HepG2 (cell line): ENCODE results near the gene NUB1. TPM values are rescaled to one million over a fixed set of nuclear protein-coding genes. Genes with fewer than 3 reads are reported as not detected.

Source experiments
- ATAC-seq: fragments of 200-7000 bp; cut with Tn5 transposase; 3 replicates; pipeline ENCODE4 v1.9.1; 2020; ENCODE audit warnings: mild to moderate bottlenecking, moderate library complexity
- BruUV-seq: library from RNA; stranded (reverse); fragments of 400-500 nt; replicated peaks from 2 replicates; lab custom pipeline; 2021; lab: Mats Ljungman, UMichigan
- CTCF ChIA-PET: fragments of 300-600 bp; formaldehyde crosslinking; extraction: SDS; loops from one replicate; lab custom pipeline; 2021; ENCODE audit warnings: low total read pairs, inconsistent platforms, low intra/inter-chr PET ratio; lab: Yijun Ruan, JAX
- POLR2A ChIA-PET: fragments of 350-600 bp; sonication (Branson Sonifier 250); formaldehyde crosslinking; loops from one replicate; lab custom pipeline; 2020; ENCODE audit warnings: antibody characterized with exemption, inconsistent platforms; lab: Yijun Ruan, JAX
- DNase-seq: peaks from one replicate; pipeline ENCODE4 v3.0.0-alpha.2; 2015; ENCODE audit warnings: low spot score
- FAIRE-seq: peaks from 3 replicates; lab custom pipeline; 2011; peaks lifted over from hg19 to GRCh38; lab: Jason Lieb, UNC
- H2AFZ ChIP-seq: one replicate; pipeline ENCODE4 v1.6.1; 2011; ENCODE audit warnings: low read length, inconsistent platforms
- H3K27ac ChIP-seq: fragments of 300-600 bp; 3 replicates; pipeline ENCODE4 v1.8.0; 2011; ENCODE audit warnings: mixed run types, mild to moderate bottlenecking, mixed read lengths, low read length, inconsistent platforms; ENCODE audit not compliant: insufficient read depth; ENCODE audit errors: extremely low read length
- H3K27me3 ChIP-seq, 2 experiments: fragments of 200-600 bp in 1 of 2; 2 replicates in 1 of 2; 3 replicates in 1 of 2; pipeline versions ENCODE4 v1.6.0 to v1.8.0; 2011; ENCODE audit warnings: low read length in 2 of 2, mild to moderate bottlenecking in 2 of 2, moderate library complexity in 2 of 2, inconsistent platforms in 1 of 2; ENCODE audit not compliant: insufficient read depth in 2 of 2, control insufficient read depth in 1 of 2
- H3K36me3 ChIP-seq, 2 experiments: fragments of 200-600 bp in 1 of 2; replicated peaks in 1 of 2; 2 replicates in 1 of 2; 3 replicates in 1 of 2; pipeline versions ENCODE4 v1.5.1 to v1.8.0; 2011; ENCODE audit warnings: low read length in 2 of 2, inconsistent platforms in 1 of 2; ENCODE audit not compliant: insufficient read depth in 2 of 2, control insufficient read depth in 1 of 2
- H3K4me1 ChIP-seq: 2 replicates; pipeline ENCODE4 v1.5.1; 2012; ENCODE audit warnings: low read length, inconsistent platforms; ENCODE audit not compliant: insufficient read depth
- H3K4me2 ChIP-seq: 2 replicates; pipeline ENCODE4 v1.6.0; 2011; ENCODE audit warnings: low read depth, low read length, inconsistent platforms
- H3K4me3 ChIP-seq, 3 experiments: fragments of 200-600 bp in 1 of 3; sonication (generic), shearing (Covaris generic) in 1 of 3; replicated peaks in 1 of 3; 2 replicates each; pipeline ENCODE4 v1.5.1; 2011 to 2016; ENCODE audit warnings: low read length in 3 of 3, inconsistent platforms in 2 of 3, low read depth in 2 of 3, mild to moderate bottlenecking in 2 of 3, control low read depth in 1 of 3, mixed read lengths in 1 of 3; ENCODE audit not compliant: insufficient read depth in 1 of 3
- H3K79me2 ChIP-seq: one replicate; pipeline ENCODE4 v1.6.1; 2011; ENCODE audit warnings: low read length, inconsistent platforms; ENCODE audit not compliant: insufficient read depth
- H3K9ac ChIP-seq: 2 replicates; pipeline ENCODE4 v1.6.0; 2011; ENCODE audit warnings: mild to moderate bottlenecking, low read depth, low read length, inconsistent platforms; ENCODE audit not compliant: insufficient read depth
- H3K9me3 ChIP-seq: 2 replicates; pipeline ENCODE4 v1.5.1; 2012; ENCODE audit warnings: mild to moderate bottlenecking, low read length
- H4K20me1 ChIP-seq: 2 replicates; pipeline ENCODE4 v1.6.0; 2011; ENCODE audit warnings: inconsistent platforms, mild to moderate bottlenecking, low read length, moderate library complexity; ENCODE audit not compliant: insufficient read depth
- BHLHE40 ChIP-seq: IDR thresholded peaks from 2 replicates; pipeline ENCODE4 v1.6.1; 2011; ENCODE audit warnings: low read length, improper control_type of control experiment
- BORCS8-MEF2B ChIP-seq: sonication (generic); formaldehyde crosslinking; IDR thresholded peaks from 2 replicates; pipeline ENCODE4 v1.8.0; 2022; ENCODE audit warnings: mild to moderate bottlenecking, missing genetic modification reagents
- MNT ChIP-seq: fragments of 450-650 bp; IDR thresholded peaks from 2 replicates; pipeline ENCODE4 v1.6.1; 2016
- ZNF777 ChIP-seq: sonication (generic); formaldehyde crosslinking; IDR thresholded peaks from 2 replicates; pipeline ENCODE4 v1.4.0; 2020; ENCODE audit warnings: missing genetic modification reagents
- WGBS: methylation state at CpG from one replicate; pipeline ENCODE4 v1.1.6; 2017; ENCODE audit warnings: low lambda C conversion rate; 5-methylcytosine and 5-hydroxymethylcytosine counted together
- in situ Hi-C: cut with HindIII; loops from 2 replicates; pipeline ENCODE4 v1.10.0; 2017; ENCODE audit warnings: low pct_unique_long_range_greater_than_20kb; ENCODE audit not compliant: extremely low pct_ligation_motif_present
- intact Hi-C: fragments of 100-400 bp; cut with micrococcal nuclease; formaldehyde crosslinking; loops from one replicate; pipeline ENCODE4 v1.10.0; 2022; ENCODE audit not compliant: unreplicated experiment
- polyA plus RNA-seq, 8 experiments: library from polyadenylated mRNA; depleted of rRNA in 3 of 8; stranded (reverse) in 7 of 8; unstranded in 1 of 8; fragments of >200 nt; fragmentation: Illumina TruSeq in 4 of 8; extraction: Trizol in 4 of 8; gene quantifications; 2 replicates each; pipeline versions ENCODE4 v1.2.1 to v1.2.3, GENCODE V29; 2011 to 2016; ENCODE audit warnings: low read depth in 4 of 8, missing spikeins in 1 of 8, mixed read lengths in 1 of 8; ENCODE audit not compliant: insufficient read depth in 1 of 8
- total RNA-seq, 5 experiments: library from RNA; depleted of rRNA; stranded (reverse); fragments of >200 nt; fragmentation: Illumina TruSeq; extraction: Trizol; gene quantifications; 2 replicates each; pipeline ENCODE4 v1.2.3, GENCODE V29; 2016; ENCODE audit warnings: low read depth in 1 of 5
- TF ChIP-seq, protein P1 (sequence below): sonication (generic); formaldehyde crosslinking; IDR thresholded peaks from 2 replicates; pipeline ENCODE4 v1.5.0; 2020; ENCODE audit warnings: mild to moderate bottlenecking, missing genetic modification reagents, moderate library complexity
- TF ChIP-seq, protein P2 (sequence below): sonication (generic); formaldehyde crosslinking; IDR thresholded peaks from 2 replicates; pipeline ENCODE4 v1.4.0; 2020; ENCODE audit warnings: missing genetic modification reagents, borderline replicate concordance

Gene NUB1
- total and polyA plus RNA-seq, 2 of the 13 experiments (the other 11 are each of a cell fraction or from before 2014, with no cell fraction given), result 27.1 to 37.0 TPM

- no peak for FAIRE-seq
Observed at GRCh38 chr7:151299940-151300645, 41.5 kb upstream of the NUB1 start.

More at GRCh38 chr7:151299940-151300645, 41.5 kb upstream of the NUB1 start:
- Histone ChIP-seq H3K4me1 (no peaks in the 10 kb centered on the region), H3K9me3 (no peaks in the 10 kb centered on the region), H3K9ac (no peak overlapping the region), H3K36me3 (no peaks in the 10 kb centered on the region), H2AFZ (no peak overlapping the region), H3K79me2 (no peaks in the 10 kb centered on the region), H3K27ac (no peak overlapping the region), H4K20me1 (no peaks in the 10 kb centered on the region), H3K4me2 (no peak overlapping the region), H3K4me3 (no peak overlapping the region), H3K27me3 (peaks cover 5 to 29% of the 10 kb centered on the region in 2 experiments; a peak in 3 of 5 replicates)
- in situ Hi-C loops, result loop anchor here (5.0 to 10.0 kb wide), 3 partner anchors 48 to 175 kb away; no protein-coding TSS in a partner anchor
- ChIA-PET CTCF (no interaction called here), POLR2A (no interaction called here)
- intact Hi-C loops, result loop anchor here (10.0 kb wide), 2 partner anchors 125 to 165 kb away; no protein-coding TSS in a partner anchor
- no TSS peak for BruUV-seq
- ATAC-seq, result no peak
- TF ChIP-seq, protein P1, sequence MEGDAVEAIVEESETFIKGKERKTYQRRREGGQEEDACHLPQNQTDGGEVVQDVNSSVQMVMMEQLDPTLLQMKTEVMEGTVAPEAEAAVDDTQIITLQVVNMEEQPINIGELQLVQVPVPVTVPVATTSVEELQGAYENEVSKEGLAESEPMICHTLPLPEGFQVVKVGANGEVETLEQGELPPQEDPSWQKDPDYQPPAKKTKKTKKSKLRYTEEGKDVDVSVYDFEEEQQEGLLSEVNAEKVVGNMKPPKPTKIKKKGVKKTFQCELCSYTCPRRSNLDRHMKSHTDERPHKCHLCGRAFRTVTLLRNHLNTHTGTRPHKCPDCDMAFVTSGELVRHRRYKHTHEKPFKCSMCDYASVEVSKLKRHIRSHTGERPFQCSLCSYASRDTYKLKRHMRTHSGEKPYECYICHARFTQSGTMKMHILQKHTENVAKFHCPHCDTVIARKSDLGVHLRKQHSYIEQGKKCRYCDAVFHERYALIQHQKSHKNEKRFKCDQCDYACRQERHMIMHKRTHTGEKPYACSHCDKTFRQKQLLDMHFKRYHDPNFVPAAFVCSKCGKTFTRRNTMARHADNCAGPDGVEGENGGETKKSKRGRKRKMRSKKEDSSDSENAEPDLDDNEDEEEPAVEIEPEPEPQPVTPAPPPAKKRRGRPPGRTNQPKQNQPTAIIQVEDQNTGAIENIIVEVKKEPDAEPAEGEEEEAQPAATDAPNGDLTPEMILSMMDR (CRISPR knock-in tag), result no peak
- TF ChIP-seq BHLHE40 (no peak), BORCS8-MEF2B (CRISPR knock-in tag) (no peak), MNT (peak; percentile 2; the same call in 1 of the 2 replicates), ZNF777 (no peak)
- TF ChIP-seq, protein P2, sequence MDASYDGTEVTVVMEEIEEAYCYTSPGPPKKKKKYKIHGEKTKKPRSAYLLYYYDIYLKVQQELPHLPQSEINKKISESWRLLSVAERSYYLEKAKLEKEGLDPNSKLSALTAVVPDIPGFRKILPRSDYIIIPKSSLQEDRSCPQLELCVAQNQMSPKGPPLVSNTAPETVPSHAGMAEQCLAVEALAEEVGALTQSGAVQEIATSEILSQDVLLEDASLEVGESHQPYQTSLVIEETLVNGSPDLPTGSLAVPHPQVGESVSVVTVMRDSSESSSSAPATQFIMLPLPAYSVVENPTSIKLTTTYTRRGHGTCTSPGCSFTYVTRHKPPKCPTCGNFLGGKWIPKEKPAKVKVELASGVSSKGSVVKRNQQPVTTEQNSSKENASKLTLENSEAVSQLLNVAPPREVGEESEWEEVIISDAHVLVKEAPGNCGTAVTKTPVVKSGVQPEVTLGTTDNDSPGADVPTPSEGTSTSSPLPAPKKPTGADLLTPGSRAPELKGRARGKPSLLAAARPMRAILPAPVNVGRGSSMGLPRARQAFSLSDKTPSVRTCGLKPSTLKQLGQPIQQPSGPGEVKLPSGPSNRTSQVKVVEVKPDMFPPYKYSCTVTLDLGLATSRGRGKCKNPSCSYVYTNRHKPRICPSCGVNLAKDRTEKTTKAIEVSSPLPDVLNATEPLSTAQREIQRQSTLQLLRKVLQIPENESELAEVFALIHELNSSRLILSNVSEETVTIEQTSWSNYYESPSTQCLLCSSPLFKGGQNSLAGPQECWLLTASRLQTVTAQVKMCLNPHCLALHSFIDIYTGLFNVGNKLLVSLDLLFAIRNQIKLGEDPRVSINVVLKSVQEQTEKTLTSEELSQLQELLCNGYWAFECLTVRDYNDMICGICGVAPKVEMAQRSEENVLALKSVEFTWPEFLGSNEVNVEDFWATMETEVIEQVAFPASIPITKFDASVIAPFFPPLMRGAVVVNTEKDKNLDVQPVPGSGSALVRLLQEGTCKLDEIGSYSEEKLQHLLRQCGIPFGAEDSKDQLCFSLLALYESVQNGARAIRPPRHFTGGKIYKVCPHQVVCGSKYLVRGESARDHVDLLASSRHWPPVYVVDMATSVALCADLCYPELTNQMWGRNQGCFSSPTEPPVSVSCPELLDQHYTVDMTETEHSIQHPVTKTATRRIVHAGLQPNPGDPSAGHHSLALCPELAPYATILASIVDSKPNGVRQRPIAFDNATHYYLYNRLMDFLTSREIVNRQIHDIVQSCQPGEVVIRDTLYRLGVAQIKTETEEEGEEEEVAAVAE (CRISPR knock-in tag), result no peak
- 20% methylated on average over 7 of the region's 7 CpGs for WGBS
- DNase-seq, result no peak
